HG02759 (cell line): Measurements from ENCODE around the gene FAM47E.

Experiments used
- ATAC-seq: cut with Tn5 transposase; IDR thresholded peaks from one replicate; pipeline ENCODE4 v1.9.1; 2021; ENCODE audit warnings: mild to moderate bottlenecking, moderate library complexity; ENCODE audit not compliant: unreplicated experiment

Gene FAM47E

DNA sequence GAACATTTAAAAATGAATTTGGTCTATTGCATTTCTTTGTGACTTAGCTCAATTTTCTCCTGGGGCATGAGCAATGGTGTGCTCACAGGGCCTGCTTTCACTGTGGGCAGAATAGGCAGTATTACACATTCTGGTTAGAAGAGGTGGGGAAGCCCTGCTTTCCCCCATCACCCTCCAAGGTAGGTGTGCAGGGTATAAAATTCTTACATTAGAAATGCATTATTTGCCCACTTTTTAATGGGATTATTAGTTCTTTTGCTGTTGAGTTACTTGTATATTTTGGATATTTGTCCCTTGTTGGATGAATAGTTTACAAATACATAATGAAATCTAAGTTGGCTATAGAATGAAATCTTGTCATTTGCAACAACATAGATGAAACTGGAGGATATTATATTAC lies 46.7 kb downstream of the FAM47E start:
- no peak for ATAC-seq

DNA sequence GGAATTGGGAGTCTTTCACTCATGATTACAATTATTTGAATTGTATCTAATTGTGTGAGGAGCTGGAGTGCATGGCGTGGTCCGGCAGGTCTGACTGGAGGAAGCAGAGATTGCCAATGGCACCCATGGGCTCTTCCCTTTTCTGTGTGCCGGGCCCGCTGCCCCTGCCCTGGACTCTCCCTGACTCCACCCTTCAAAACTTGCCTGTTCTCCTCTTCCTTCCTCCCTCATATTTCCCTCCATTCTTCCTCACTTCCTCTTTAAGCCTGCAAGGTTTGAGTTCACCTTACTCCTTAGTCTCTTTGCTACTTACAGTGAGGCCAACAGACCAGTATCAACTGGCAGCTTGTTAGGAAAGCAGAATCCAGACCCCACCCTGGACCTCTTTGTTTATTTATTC lies 48.5 kb downstream of the FAM47E start:
- ATAC-seq = no peak

DNA sequence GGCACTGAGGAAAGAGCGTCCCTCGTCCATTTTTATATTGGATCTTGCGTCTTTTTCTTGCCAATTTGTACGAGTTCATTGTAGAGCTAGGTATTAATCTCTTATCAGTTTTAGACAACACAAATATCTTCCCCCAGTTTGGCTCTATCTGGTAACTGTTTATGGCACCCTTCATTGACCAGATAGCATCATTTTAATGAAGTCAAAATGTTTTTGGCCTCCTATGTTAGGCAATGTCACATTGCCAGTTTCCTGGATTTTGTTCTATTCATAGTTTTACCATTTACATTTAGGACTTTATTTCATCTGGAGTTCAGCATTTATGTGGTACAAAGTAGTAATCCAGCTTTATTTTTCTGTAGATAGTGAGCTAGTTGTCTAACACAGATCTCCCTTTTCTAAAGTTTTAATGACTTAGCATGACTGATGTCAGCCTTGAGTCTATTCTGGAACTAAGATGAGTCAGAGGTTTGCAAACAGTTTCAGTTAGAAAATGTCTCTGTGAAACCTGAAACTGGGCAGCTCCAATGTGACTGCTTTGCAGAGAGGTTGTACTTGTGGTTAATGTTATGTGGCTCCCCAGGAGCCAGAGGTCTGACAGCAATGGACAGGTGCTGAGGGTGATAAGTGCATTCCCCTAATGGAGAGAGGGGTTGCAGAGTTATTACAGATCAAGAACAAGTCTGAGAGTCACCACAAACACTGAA lies 49.7 kb downstream of the FAM47E start:
- peak; percentile 99 for ATAC-seq

DNA sequence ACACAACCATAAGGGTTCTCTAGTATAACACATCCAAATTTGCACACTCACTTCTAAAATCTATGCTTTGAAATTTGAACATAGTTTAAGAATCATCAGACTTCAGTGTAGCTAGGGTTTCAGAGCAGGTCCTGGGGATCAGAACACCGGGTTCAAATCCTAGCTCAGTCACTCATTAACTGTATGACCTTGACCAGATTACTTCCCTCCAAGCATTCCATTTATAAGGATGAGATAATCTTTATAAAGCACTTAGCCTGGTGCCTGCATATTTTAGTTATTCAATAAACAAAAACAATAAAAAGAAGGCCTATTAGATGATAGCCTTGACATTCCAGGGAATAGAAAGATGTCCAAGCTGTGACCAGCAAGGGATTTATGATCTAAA lies 50.2 kb downstream of the FAM47E start:
- ATAC-seq = no peak

DNA sequence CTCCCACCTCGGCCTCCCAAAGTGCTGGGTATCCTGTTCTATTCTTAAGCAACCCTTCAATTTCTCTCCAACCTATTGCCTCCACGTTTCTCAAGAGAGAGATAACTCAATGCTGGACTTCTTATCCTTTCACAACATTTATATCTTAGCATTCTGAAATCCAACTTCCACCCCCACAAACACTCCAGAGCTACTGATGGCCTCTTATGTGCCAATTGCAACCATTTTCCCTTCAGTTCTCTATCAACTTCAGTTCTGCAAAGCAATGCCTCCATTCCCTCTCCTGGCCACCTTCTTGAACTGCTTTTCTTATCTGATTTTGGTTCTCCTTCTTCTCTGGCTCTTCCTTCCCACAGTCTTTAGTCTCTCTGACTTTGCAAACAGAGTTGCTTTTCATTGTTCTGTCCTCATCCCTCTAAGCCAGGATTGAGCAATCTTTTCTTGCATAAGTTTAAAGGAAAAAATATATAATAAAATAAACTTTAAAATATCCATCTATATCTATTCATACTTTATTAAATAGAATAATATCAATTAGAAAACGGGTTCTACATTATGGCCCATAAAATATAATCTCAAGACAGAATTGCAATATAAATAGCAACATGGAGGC lies 51.4 kb downstream of the FAM47E start:
- ATAC-seq = no peak

DNA sequence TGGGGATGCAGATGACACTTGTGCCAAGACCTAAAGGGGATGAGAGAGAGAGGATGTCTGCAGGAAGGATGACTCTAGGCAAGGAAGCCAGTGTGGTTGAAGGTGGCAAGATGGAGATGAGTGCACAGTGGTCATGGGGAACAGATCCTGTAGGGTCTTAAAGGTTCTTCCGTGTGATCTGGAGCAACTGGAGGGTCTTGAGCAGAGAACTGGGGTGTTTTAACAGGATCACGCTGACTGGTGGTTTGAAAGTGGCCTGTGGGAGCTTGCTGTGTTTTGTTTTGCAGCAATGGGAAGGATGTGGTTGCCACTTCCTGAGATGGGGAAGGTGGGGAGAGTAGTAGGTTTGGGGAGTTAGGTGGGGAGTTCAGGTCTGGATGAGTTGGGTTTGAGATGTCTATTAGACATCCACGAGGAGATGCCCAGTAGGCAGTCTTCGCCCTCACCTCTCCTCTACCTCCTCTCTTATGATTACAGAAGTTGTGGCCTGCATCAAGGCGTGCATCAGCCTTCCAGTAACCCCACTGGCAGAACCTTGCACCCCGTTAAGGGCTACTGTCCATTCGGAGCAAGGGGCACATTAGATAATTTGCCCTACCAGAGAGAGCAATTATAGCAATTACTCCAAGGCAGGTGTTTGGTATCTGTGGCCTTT lies 53.6 kb downstream of the FAM47E start:
- ATAC-seq = no peak

DNA sequence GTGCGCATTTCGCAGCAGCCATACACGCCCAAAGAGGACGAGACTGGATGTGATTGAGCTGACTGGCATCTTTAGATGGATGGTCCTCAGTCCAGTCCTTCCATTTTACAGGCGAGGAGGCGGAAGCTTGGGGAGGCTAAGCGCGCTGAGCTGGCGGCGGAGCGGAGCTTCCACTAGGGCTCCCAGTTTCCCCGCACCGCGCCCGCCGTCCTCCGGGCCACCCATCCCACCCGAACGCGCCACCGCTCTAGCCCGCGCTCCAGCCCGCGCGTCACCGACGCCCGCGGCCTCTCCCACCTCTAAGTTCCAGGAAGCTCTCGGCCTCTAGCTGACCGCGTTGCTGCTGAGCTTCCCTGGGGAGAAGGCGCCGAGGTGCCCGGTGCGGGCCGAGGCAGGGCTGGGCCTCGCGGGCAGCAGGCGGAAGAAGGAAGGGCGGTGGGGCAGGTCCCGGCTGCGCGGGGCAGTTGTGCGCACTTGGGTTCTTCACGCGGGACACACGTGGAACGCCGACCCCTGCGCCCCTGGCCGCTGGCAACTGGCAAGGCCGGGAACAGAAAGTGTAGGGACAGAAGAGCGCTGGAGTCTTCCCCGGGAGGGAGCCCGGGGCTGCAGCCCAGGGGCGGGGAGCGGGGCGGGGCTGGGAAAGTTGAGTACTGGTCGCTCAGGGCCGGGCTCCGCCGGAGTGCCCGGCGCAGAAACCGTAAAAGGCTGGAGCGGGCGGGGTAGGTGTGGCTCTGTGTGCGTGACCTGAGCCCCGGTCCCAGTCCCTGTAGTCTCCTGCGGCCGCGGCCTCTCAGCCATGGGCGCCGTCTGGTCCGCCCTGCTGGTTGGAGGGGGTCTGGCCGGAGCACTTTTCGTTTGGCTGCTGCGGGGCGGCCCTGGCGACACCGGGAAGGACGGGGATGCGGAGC lies 54.7 kb downstream of the FAM47E start, which contains the start of gene STBD1:
Gene STBD1, plus strand, starts transcription at position 763 of the 911 bp plus-strand sequence. Its CDS starts 37 bp downstream, at position 800.
- peak; percentile 33 for ATAC-seq

DNA sequence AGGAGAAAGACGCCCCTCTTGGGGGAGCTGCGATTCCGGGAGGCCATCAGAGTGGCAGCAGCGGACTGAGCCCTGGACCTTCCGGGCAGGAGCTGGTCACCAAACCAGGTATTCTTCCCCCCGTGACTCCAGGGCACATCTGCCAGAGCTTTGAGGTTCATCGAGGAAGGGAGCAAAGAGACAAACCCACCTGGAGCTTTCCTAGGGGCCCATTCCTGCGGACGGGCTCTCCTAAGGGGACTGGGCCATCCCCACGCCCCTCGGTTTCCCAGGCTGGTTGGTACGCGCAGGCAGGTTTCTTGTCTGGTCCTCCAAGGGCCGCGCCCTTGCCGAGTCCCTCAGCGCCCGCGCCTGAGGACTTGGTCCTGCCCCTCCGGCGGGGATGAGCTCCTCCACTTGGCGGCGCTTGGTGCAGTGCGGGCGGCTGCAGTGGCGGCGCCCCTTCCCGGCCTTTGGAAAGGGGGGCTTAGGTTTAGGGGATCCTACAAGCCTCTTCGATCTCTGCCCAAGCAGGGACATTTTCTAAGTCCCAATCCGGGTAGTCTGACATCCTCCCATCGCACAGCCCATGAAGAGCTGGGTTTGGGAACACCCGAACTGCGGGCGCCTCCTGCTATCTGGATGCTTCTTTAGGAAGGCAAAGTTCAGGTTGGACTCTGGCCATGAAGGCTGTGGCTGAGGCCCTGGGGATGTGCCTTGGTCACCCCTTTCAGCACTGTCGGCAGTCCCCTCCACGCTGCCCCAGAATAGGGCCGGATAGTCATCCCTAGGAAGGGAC lies 55.5 kb downstream of the FAM47E start:
- ATAC-seq = no peak

DNA sequence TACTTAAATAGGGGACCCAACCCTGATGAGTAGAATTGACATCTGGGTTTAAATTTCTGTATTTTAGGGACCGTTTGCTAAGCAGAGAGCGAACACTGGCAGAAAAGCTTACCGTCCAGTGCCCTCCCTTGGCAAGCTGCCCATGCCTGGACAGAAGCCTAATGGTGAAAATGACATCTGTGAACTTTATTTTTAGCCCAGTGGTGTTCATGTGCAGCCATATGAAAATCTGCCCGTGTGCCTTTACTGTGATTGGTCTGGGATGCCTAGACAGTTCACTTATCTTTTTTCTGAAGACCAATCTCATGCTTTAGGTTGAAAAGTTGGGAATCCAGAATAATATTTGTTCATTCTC lies 56.1 kb downstream of the FAM47E start:
- ATAC-seq = no peak

DNA sequence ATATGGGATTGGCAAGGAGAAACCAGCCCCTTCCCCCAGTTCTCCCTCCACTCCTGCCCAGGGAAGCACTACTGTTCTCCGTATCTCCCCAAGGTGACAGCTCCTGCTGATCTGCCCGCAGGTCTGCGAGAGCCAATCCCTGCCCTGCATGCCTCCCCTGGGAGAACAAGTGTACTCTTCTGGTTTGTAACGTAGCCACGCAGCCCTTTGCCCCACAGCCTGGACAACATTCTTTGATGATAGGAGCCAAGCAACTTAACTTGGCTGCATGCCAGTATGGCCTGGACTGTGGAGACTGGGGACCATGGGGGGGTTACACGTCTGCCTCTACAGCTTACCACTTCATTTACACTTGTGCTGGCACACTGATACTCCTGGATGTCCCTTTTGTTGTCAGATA lies 57.0 kb downstream of the FAM47E start:
- ATAC-seq = no peak

DNA sequence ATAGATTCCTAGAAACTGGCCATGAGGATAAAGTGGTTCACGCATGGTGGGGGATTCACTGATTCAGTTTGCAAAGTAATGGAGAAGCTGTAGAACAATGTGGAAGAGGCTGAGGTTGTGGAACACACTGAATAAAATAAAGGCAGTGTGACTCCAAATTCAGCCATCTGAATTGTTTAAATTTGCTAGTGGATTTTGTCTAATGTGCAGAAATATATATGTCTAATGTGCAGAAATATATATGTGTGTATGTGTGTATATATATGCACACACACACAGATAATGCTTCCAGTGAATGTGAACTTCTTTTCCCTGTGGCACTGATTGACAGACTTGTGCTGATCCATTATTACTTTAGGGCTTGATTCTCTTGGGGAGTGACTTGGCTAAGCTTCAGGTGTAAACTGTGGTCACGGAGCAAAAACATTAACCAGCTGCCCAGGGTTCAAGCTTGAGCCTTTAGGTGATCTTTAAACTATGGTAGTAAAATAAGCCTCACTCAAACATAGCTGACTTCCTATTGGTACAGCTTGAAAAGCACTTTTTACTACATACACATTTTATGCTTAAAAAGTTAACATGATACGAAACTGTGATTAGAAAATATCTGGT lies 58.5 kb downstream of the FAM47E start:
- ATAC-seq = no peak

DNA sequence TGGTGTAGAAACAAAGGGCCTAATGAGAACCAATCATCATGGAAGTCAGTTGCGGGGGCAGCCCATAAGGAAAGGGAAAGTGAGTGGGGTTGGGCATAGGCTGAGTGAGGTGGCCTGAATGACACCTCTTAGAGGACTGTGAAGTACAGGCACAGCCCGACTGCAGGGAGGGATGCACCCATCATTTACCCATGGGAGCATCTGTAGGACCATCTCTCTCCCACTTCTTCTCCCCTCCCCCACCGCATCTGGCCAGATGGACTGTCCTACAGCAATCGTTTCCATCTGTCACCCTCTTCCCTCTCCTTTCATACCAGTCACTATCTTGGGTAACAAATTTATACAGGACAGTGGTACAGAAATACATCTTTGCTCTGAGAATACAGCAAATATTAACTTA lies 59.2 kb downstream of the FAM47E start:
- no peak for ATAC-seq

DNA sequence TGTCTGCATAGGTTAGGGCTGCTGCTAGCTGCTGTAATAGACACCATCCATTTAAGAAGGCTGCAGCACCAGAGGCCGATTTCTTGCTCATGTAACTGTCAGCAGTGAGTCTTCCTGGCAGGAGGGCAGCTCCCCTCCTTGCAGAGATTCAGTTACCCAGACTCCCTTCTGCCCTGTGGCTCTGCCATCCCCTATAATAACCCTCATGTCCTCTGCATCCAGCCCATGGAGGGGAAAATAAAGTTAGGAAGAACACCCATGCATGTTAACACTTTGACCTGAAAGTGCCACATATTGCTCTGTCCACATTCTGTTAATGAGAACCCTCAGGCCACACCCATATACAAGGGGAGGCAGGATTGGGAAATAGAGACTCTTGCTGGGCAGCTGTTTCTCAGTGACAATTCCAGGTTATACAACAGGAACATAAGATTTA lies 60.4 kb downstream of the FAM47E start:
- ATAC-seq = no peak

DNA sequence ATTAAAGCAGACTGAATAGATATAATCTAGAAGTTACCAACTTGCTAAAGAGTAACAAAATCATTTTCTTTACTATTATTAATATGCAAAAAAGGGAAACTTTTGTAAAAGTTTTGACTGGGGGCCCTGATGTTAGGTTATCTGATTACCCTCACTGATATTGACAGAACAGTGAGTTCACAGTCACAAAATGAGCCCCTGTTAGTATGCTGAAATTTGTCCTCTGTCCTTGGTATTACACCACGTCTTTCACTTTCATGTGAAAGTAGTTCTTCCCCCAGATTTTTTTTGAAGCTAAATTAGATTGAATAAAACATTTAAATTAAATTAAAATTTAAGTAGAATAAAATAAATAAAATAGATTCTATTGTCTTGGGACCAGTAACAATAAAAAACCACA lies 60.9 kb downstream of the FAM47E start:
- ATAC-seq = no peak

DNA sequence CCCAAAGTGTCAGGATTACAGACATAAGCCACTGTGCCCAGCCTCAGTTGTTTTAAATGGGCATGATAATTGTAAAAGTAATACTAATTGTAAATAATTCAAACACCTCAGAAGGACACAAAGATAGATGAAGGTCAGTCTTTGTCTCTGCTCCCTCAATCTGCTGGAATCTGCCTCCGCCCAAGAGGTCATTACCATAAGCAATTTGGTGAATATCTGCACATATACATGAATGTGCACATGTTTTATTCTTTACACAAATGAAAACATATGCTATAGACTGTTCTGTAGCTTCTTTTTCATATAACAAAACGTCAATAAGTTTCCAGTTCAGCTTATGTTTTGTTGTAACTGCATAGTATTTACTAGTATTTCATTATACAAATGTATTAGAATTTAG lies 62.0 kb downstream of the FAM47E start:
- no peak for ATAC-seq

DNA sequence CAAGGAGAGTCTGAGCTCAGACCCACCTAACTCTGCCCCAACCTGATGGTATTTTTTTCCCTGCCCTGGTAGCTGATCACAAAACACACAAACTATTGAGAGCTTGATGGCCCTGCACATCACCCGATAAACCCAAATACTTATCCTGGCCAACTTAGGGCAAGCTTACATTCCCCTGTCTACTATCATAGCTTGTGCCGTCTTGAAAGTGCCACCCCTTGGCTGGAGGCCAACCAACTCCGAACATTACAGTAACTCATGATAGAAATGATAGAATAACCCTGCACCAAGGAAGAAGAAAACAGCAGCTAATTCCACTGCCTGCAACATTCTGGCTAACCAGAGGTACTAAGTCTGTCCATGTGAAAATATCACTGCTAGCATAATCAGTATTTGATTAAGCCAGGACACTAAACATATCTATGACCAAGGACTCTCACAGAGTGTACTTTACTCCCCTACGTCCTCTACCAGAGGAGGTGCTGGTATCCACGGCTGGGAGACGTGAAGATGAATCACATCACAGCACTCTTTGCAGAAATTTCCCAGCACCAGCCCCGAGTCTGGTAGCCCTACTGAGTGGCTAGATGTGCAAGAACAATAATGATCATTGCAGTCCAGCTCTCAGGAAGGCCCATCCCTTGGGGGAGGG lies 63.9 kb downstream of the FAM47E start:
- ATAC-seq = no peak

DNA sequence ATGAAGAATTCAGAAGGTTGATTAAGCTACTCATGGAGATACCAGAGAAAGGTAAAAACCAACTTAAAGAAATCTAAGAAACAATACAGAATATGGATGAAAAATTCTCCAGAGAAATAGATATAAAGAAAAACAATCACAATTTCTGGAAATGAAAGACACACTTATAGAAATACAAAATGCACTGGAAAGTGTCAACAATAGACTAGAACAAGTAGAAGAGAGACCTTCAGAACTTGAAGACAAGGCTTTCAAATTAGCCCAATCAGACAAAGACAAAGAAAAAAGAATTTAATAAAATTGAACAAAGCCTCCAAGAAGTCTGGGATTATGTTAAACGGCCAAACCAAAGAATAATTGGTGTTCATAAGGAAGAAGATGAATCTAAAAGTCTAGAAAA lies 64.6 kb downstream of the FAM47E start:
- no peak for ATAC-seq

DNA sequence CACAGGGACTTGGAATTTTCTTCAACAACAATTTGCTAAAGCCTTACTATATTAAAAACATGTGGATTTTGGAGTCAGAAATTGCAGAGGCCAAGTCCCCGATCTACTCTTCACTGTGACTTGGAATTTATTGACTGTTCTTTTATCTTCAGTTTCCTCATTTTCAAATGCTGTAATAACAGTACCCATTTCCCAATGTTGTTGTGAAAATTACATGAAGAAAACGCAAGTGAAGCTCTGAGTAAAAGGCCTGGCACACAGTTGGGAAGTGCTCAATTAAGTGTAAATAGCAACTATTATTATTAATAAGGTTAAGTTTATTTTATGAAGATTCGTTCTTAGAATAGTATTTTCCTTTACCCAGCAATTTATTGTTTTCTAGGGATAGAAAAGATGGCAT lies 70.7 kb downstream of the FAM47E start:
- no peak for ATAC-seq

DNA sequence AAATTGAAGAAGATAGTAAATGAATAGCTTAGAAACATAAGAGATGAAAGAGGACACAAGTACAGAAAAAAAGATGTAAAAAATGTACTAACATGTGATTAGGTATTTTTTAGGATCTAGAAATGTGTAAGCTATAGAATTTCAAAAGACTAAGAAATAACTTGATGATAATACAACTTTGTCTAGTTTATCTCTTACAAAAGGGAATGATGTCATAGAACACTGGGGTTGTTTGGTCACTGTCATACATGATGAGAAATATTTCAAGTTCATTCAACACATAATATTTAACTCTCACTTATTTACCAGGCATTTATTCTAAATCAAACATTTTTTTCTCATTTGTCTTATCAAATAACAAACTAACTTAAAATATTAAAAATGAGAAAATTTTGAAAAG lies 73.6 kb downstream of the FAM47E start:
- no peak for ATAC-seq

DNA sequence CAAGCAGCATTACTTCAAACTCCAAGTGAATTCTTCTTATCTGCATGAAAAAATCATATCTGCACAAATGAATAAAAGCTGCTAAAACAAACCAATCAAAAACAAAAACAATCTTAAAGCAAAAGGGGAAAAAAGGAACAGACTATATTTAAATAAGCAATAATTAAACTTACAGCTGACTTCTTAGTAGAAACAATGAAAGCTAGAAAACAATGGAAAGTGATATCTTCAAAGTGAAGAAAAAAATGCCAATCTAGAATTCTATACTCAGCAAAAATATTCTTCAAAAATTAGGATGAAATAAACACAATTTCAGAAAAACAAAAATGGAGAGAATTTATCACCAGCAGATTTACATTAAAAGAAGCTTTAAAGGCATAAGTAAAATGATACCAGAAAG lies 75.0 kb downstream of the FAM47E start:
- no peak for ATAC-seq
